H1 (cell line): Measurements from ENCODE around the gene DAPK3. TPM values are rescaled to one million over a fixed set of nuclear protein-coding genes. Genes with fewer than 3 reads are reported as not detected.

ENCODE experiments used
- CTCF ChIA-PET: fragments of 300-600 bp; sonication (Branson Sonifier 250); formaldehyde crosslinking; loops from one replicate; lab custom pipeline; 2021; ENCODE audit not compliant: partially characterized antibody; lab: Charles Lee
- POLR2A ChIA-PET: fragments of 300-600 bp; sonication (Branson Sonifier 250); formaldehyde crosslinking; loops from one replicate; lab custom pipeline; 2021; ENCODE audit warnings: inconsistent platforms; ENCODE audit not compliant: partially characterized antibody; lab: Charles Lee
- DNase-seq, 2 experiments: peaks; one replicate each; pipeline versions ENCODE4 v3.0.0 to v3.0.0-alpha.2; 2010 to 2022; ENCODE audit warnings: low spot score in 2 of 2, low read depth in 1 of 2, mixed read lengths in 1 of 2
- FAIRE-seq: peaks from 2 replicates; lab custom pipeline; 2011; peaks lifted over from hg19 to GRCh38; lab: Jason Lieb, UNC
- H2AFZ ChIP-seq: 2 replicates; pipeline ENCODE4 v1.8.1; 2012; ENCODE audit warnings: low read length, inconsistent platforms
- H2AK5ac ChIP-seq: 2 replicates; pipeline ENCODE4 v1.6.1; 2013; ENCODE audit warnings: low read depth, low read length
- H2BK120ac ChIP-seq: replicated peaks from 2 replicates; pipeline ENCODE3; 2013; ENCODE audit warnings: low read depth, low read length, inconsistent platforms
- H2BK12ac ChIP-seq: 2 replicates; pipeline ENCODE4 v1.6.1; 2013; ENCODE audit warnings: low read depth, low read length
- H2BK15ac ChIP-seq: 2 replicates; pipeline ENCODE4 v1.6.1; 2013; ENCODE audit warnings: low read length
- H2BK20ac ChIP-seq: 2 replicates; pipeline ENCODE4 v1.6.1; 2013; ENCODE audit warnings: low read length
- H2BK5ac ChIP-seq: 2 replicates; pipeline ENCODE4 v1.6.1; 2013; ENCODE audit warnings: low read depth, low read length
- H3K14ac ChIP-seq: 2 replicates; pipeline ENCODE4 v1.6.1; 2013; ENCODE audit warnings: inconsistent platforms; ENCODE audit not compliant: insufficient read length
- H3K18ac ChIP-seq: 2 replicates; pipeline ENCODE4 v1.6.1; 2013; ENCODE audit warnings: low read length; ENCODE audit errors: extremely low read depth
- H3K23ac ChIP-seq: 2 replicates; pipeline ENCODE4 v1.6.1; 2013; ENCODE audit warnings: inconsistent platforms; ENCODE audit not compliant: insufficient read length
- H3K23me2 ChIP-seq: 2 replicates; pipeline ENCODE4 v1.6.1; 2013; ENCODE audit warnings: low read depth, low read length
- H3K27ac ChIP-seq: 2 replicates; pipeline ENCODE4 v1.6.1; 2011; ENCODE audit warnings: low read depth, low read length, inconsistent platforms
- H3K27me3 ChIP-seq, 4 experiments: replicated peaks in 1 of 4; 1 replicate in 1 of 4; 2 replicates in 3 of 4; pipeline versions ENCODE4 v1.6.1 to v1.8.1; 2011 to 2013; ENCODE audit warnings: low read length in 3 of 4, mild to moderate bottlenecking in 3 of 4, inconsistent platforms in 2 of 4, mixed read lengths in 2 of 4, moderate library complexity in 1 of 4; ENCODE audit not compliant: control insufficient read depth in 3 of 4, insufficient read depth in 3 of 4; ENCODE audit errors: extremely low read depth in 1 of 4
- H3K36me3 ChIP-seq, 4 experiments: 2 replicates each; pipeline versions ENCODE4 v1.6.1 to v1.8.1; 2011 to 2013; ENCODE audit warnings: mild to moderate bottlenecking in 4 of 4, low read length in 3 of 4, moderate library complexity in 2 of 4, control low read depth in 1 of 4, inconsistent platforms in 1 of 4; ENCODE audit not compliant: insufficient read depth in 4 of 4, control insufficient read depth in 2 of 4
- H3K4ac ChIP-seq: replicated peaks from 2 replicates; pipeline ENCODE3; 2013; ENCODE audit warnings: low read length, low read depth, mixed read lengths, inconsistent platforms; ENCODE audit not compliant: insufficient read length
- H3K4me1 ChIP-seq, 4 experiments: replicated peaks in 1 of 4; 1 replicate in 1 of 4; 2 replicates in 3 of 4; pipeline versions ENCODE4 v1.6.1 to v1.8.1; 2011 to 2013; ENCODE audit warnings: low read length in 3 of 4, inconsistent platforms in 2 of 4, mixed read lengths in 1 of 4; ENCODE audit not compliant: insufficient read depth in 4 of 4, control insufficient read depth in 3 of 4
- H3K4me2 ChIP-seq, 2 experiments: 2 replicates each; pipeline versions ENCODE4 v1.6.1 to v1.8.1; 2011 to 2013; ENCODE audit warnings: low read depth in 2 of 2, low read length in 2 of 2, control low read depth in 1 of 2, inconsistent platforms in 1 of 2, mild to moderate bottlenecking in 1 of 2; ENCODE audit not compliant: insufficient read depth in 1 of 2
- H3K4me3 ChIP-seq, 4 experiments: fragments of 200-600, 300-600 bp in 1 of 4; sonication (generic), shearing (Covaris generic), sonication (Bioruptor Twin) in 1 of 4; 2 replicates each; pipeline versions ENCODE4 v1.5.1 to v1.8.1; 2011 to 2016; ENCODE audit warnings: low read length in 4 of 4, low read depth in 3 of 4, control low read depth in 2 of 4, inconsistent platforms in 2 of 4, mild to moderate bottlenecking in 2 of 4, mixed read lengths in 1 of 4, moderate library complexity in 1 of 4; ENCODE audit not compliant: insufficient read depth in 2 of 4; ENCODE audit errors: extremely low read depth in 1 of 4
- H3K56ac ChIP-seq: replicated peaks from 2 replicates; pipeline ENCODE3; 2013; ENCODE audit warnings: low read depth, mild to moderate bottlenecking, mixed read lengths, low read length, inconsistent platforms; ENCODE audit not compliant: insufficient read length
- H3K79me1 ChIP-seq: 2 replicates; pipeline ENCODE4 v1.6.1; 2013; ENCODE audit warnings: low read depth, low read length, control low read depth
- H3K79me2 ChIP-seq, 2 experiments: 2 replicates each; pipeline versions ENCODE4 v1.6.1 to v1.8.1; 2012 to 2013; ENCODE audit warnings: low read length in 2 of 2, mild to moderate bottlenecking in 2 of 2, inconsistent platforms in 1 of 2; ENCODE audit not compliant: insufficient read depth in 2 of 2, control insufficient read depth in 1 of 2
- H3K9ac ChIP-seq, 4 experiments: replicated peaks in 1 of 4; 1 replicate in 1 of 4; 2 replicates in 3 of 4; pipeline versions ENCODE4 v1.6.1 to v1.8.1; 2011 to 2013; ENCODE audit warnings: low read depth in 3 of 4, low read length in 3 of 4, control low read depth in 2 of 4, mild to moderate bottlenecking in 2 of 4, moderate library complexity in 2 of 4, inconsistent platforms in 1 of 4; ENCODE audit errors: extremely low read depth in 1 of 4
- H3K9me3 ChIP-seq, 2 experiments: 2 replicates each; pipeline versions ENCODE4 v1.6.1 to v1.8.1; 2012 to 2013; ENCODE audit warnings: mild to moderate bottlenecking in 2 of 2, moderate library complexity in 2 of 2, control low read depth in 1 of 2, inconsistent platforms in 1 of 2, low read depth in 1 of 2, low read length in 1 of 2, mixed read lengths in 1 of 2; ENCODE audit not compliant: insufficient read depth in 2 of 2
- H4K20me1 ChIP-seq, 2 experiments: replicated peaks in 1 of 2; 2 replicates each; pipeline versions ENCODE3 to v1.8.1; 2011 to 2013; ENCODE audit warnings: inconsistent platforms in 2 of 2, low read length in 2 of 2, mild to moderate bottlenecking in 1 of 2; ENCODE audit not compliant: insufficient read depth in 2 of 2, control insufficient read depth in 1 of 2
- H4K5ac ChIP-seq: 2 replicates; pipeline ENCODE4 v1.6.1; 2013; ENCODE audit warnings: low read length, low read depth, mixed read lengths, inconsistent platforms; ENCODE audit not compliant: insufficient read length
- H4K8ac ChIP-seq: 2 replicates; pipeline ENCODE4 v1.8.0; 2013; ENCODE audit warnings: mild to moderate bottlenecking, moderate library complexity, low read length, inconsistent platforms; ENCODE audit not compliant: insufficient read depth; ENCODE audit errors: extremely low read depth
- H4K91ac ChIP-seq: replicated peaks from 2 replicates; pipeline ENCODE3; 2013; ENCODE audit warnings: low read length, mixed read lengths, inconsistent platforms; ENCODE audit not compliant: insufficient read length
- MAFK ChIP-seq: IDR thresholded peaks from 2 replicates; pipeline ENCODE4 v1.6.1; 2012; ENCODE audit warnings: low read depth, mild to moderate bottlenecking, improper control_type of control experiment, low read length
- POLR2AphosphoS5 ChIP-seq: IDR thresholded peaks from 2 replicates; pipeline ENCODE4 v1.6.1; 2011; ENCODE audit warnings: low read depth, low read length
- SIN3A ChIP-seq, 2 experiments: IDR thresholded peaks in 1 of 2; conservative IDR thresholded peaks in 1 of 2; 2 replicates each; pipeline ENCODE4 v1.6.1; 2011 to 2012; ENCODE audit warnings: low read length in 2 of 2, improper control_type of control experiment in 1 of 2, low read depth in 1 of 2, mild to moderate bottlenecking in 1 of 2
- SUZ12 ChIP-seq: fragments of 200-600 bp; sonication (generic); IDR thresholded peaks from 2 replicates; pipeline ENCODE4 v1.6.1; 2012; ENCODE audit warnings: mild to moderate bottlenecking, inconsistent platforms, low read length, moderate library complexity, mixed read lengths
- WGBS, 2 experiments: shearing (Covaris generic) in 1 of 2; methylation state at CpG; one replicate each; pipeline versions ENCODE4 v1.1.6 to v1.1.7; 2013 to 2015; ENCODE audit warnings: low lambda C conversion rate in 2 of 2, mixed read lengths in 2 of 2, inconsistent platforms in 1 of 2, low coverage in 1 of 2, missing lambda C conversion rate in 1 of 2; ENCODE audit not compliant: insufficient replicate concordance in 2 of 2, insufficient coverage in 1 of 2, insufficient read length in 1 of 2; ENCODE audit errors: extremely low coverage in 1 of 2, missing lambda C conversion rate in 1 of 2; 5-methylcytosine and 5-hydroxymethylcytosine counted together
- polyA plus RNA-seq, 7 experiments: library from polyadenylated mRNA; depleted of rRNA in 3 of 7; stranded (reverse) in 5 of 7; unstranded in 2 of 7; fragments of >200 nt in 5 of 7; fragments of 200-250 nt in 2 of 7; gene quantifications; 1 replicate in 5 of 7; 2 replicates in 1 of 7; 4 replicates in 1 of 7; pipeline versions ENCODE4 v1.2.1 to v1.2.3, GENCODE V29; 2011 to 2013; ENCODE audit warnings: missing spikeins in 2 of 7, mixed read lengths in 2 of 7
- total RNA-seq: library from RNA; stranded (reverse); fragmentation: NEBNext Ultra II Directional; extraction: Animal tissue kit (Norgen Biotek cat#: 25700); gene quantifications from 2 replicates; pipeline ENCODE4 v1.2.1, GENCODE V29; 2021

DAPK3 gene
- total and polyA plus RNA-seq, 2 of the 8 experiments (the other 6 are each of a cell fraction or from before 2014, with no cell fraction given) = 53.2 to 78.1 TPM

- H3K56ac ChIP-seq = peak overlapping the region; percentile 89
- H2AFZ ChIP-seq = no peak overlapping the region
- H4K8ac ChIP-seq = peak overlapping the region; percentile 92
- peak overlapping the region; percentile 95 to 99 (median 98) for H3K9ac ChIP-seq
- ChIA-PET POLR2A (interaction anchor here (0.5 to 12.0 kb wide), 41 partner anchors 8 to 840 kb away, joined by 3 to 870 read pairs (median 5); partner anchors contain the start of genes ATCAY, DAPK3, MRPL54 and NMRK2), CTCF (no interaction called here)
- H3K27me3 ChIP-seq = no peaks in the 10 kb centered on the region
- peak in 1 of 2 experiments; percentile 45 for DNase-seq
- no peak overlapping the region for H4K91ac ChIP-seq
- no peak for FAIRE-seq
- H2AK5ac ChIP-seq = no peak overlapping the region; the same call in 1 of the 2 replicates
- no peak overlapping the region for H3K14ac ChIP-seq
- 0 out of 2 replicates have a peak overlapping the region, but pooled peaks have one; percentile 11 for H2BK12ac ChIP-seq
- peak overlapping the region; percentile 95 for H2BK5ac ChIP-seq
- H3K4me1 ChIP-seq = peaks cover 2 to 16% (median 10%) of the 10 kb centered on the region in 4 experiments
- no peak overlapping the region for H2BK15ac ChIP-seq
- peak overlapping the region; percentile 84 for H3K27ac ChIP-seq
- H3K79me2 ChIP-seq = peaks cover 19 to 63% of the 10 kb centered on the region in 2 experiments
- H4K5ac ChIP-seq = peak overlapping the region; percentile 3
- H3K9me3 ChIP-seq = no peaks in the 10 kb centered on the region
- peak overlapping the region; percentile 79 to 99 (median 98) for H3K4me3 ChIP-seq
- no peak overlapping the region for H2BK20ac ChIP-seq
- no peak overlapping the region for H2BK120ac ChIP-seq
- peaks cover 57 to 58% of the 10 kb centered on the region in 2 experiments for H4K20me1 ChIP-seq
- peaks cover 8% of the 10 kb centered on the region for H3K23me2 ChIP-seq
- peaks cover 48 to 56% (median 52%) of the 10 kb centered on the region in 4 experiments for H3K36me3 ChIP-seq
- WGBS, 2 experiments = 48% methylated on average over 30 of the region's 30 CpGs; no CpG with 5 or more reads in 1 of the 2 experiments
- peak overlapping the region; percentile 22 for H3K23ac ChIP-seq
- H3K18ac ChIP-seq = no peak overlapping the region
- H3K4me2 ChIP-seq = peak overlapping the region; percentile 95 to 97
- peak overlapping the region; percentile 12 for H3K4ac ChIP-seq
- peaks cover 16% of the 10 kb centered on the region for H3K79me1 ChIP-seq
- TF ChIP-seq POLR2AphosphoS5 = peak; percentile 84
- TF ChIP-seq SIN3A (conservative IDR thresholded peaks at IDR 0.05 in 1 of 2, IDR thresholded peaks at IDR 0.05 in 1 of 2; ENCODE audit: low read depth in 1 of 2, low read length in 2 of 2) = peak in 1 of 2 experiments; percentile 56; a peak in 1 of 4 replicates
- TF ChIP-seq SUZ12 = no peak
- no peak for TF ChIP-seq MAFK
Measured at GRCh38 chr19:3983936-3984583, 13.2 kb upstream of the DAPK3 start.
